Measurements from ENCODE around the gene PLCB1.

GRCh38 chr20:8808202-8808535 lies 676.1 kb downstream of the PLCB1 start:
- TF ChIP-seq POLR2A (IDR thresholded peaks at IDR 0.05) (no peak), CTCF (IDR thresholded peaks at IDR 0.05) (no peak)

Measured in uterus (tissue), 2 donors.